Ishikawa (cell line): Measurements from ENCODE around the gene HOXB9.

Experiments
- CEBPB ChIP-seq: IDR thresholded peaks from 2 replicates; pipeline ENCODE4 v1.6.1; 2012
- CREB1 ChIP-seq: IDR thresholded peaks from 2 replicates; pipeline ENCODE4 v1.6.1; 2012; ENCODE audit warnings: low read depth
- EGR1 ChIP-seq: IDR thresholded peaks from 2 replicates; pipeline ENCODE4 v1.6.1; 2012
- EP300 ChIP-seq: IDR thresholded peaks from 2 replicates; pipeline ENCODE4 v1.6.1; 2012; ENCODE audit warnings: borderline replicate concordance
- FOXM1 ChIP-seq: IDR thresholded peaks from 2 replicates; pipeline ENCODE4 v1.6.1; 2012; ENCODE audit warnings: low read depth, borderline replicate concordance
- MAX ChIP-seq: IDR thresholded peaks from 2 replicates; pipeline ENCODE4 v1.6.1; 2012
- NFIC ChIP-seq: IDR thresholded peaks from 2 replicates; pipeline ENCODE4 v1.6.1; 2012
- RAD21 ChIP-seq: IDR thresholded peaks from 2 replicates; pipeline ENCODE4 v1.6.1; 2012; ENCODE audit warnings: low read depth
- REST ChIP-seq: IDR thresholded peaks from 2 replicates; pipeline ENCODE4 v1.6.1; 2012; ENCODE audit warnings: low read depth, mild to moderate bottlenecking
- TAF1 ChIP-seq: IDR thresholded peaks from 2 replicates; pipeline ENCODE4 v1.6.1; 2012; ENCODE audit warnings: low read depth, mild to moderate bottlenecking
- TCF12 ChIP-seq: IDR thresholded peaks from 2 replicates; pipeline ENCODE4 v1.6.1; 2012; ENCODE audit warnings: low read depth
- TEAD4 ChIP-seq: IDR thresholded peaks from 2 replicates; pipeline ENCODE4 v1.6.1; 2012
- USF1 ChIP-seq: IDR thresholded peaks from 2 replicates; pipeline ENCODE4 v1.6.1; 2012
- YY1 ChIP-seq: IDR thresholded peaks from 2 replicates; pipeline ENCODE4 v1.6.1; 2012; ENCODE audit warnings: low read depth
- ZBTB7A ChIP-seq: IDR thresholded peaks from 2 replicates; pipeline ENCODE4 v1.6.1; 2012; ENCODE audit warnings: low read depth

HOXB9 gene

GRCh38 chr17:48593126-48593829, 32.9 kb downstream of the HOXB9 start, which contains the start of gene HOXB5:
TSS of gene HOXB5 (minus strand) at chr17:48593779. CDS start at chr17:48593682, 97 bp downstream.
- TF ChIP-seq TCF12 (0 out of 2 replicates have a peak, but pooled peaks have one; percentile 15), EP300 (no peak), ZBTB7A (no peak), EGR1 (no peak), NFIC (no peak; the same call in 1 of the 2 replicates)

GRCh38 chr17:48592577-48592976, 33.6 kb downstream of the HOXB9 start:
- TF ChIP-seq EGR1 (no peak), CEBPB (no peak), REST (no peak), FOXM1 (no peak), NFIC (no peak), USF1 (no peak), EP300 (no peak), TEAD4 (no peak), ZBTB7A (no peak)

GRCh38 chr17:48592057-48592514, 34.1 kb downstream of the HOXB9 start:
- no peak for TF ChIP-seq EP300
- peak; percentile 68 for TF ChIP-seq EGR1
- TF ChIP-seq MAX: 0 out of 2 replicates have a peak, but pooled peaks have one; percentile 15

- no peak for TF ChIP-seq NFIC
- TF ChIP-seq TCF12: no peak
- no peak for TF ChIP-seq YY1
- no peak for TF ChIP-seq CEBPB
- no peak for TF ChIP-seq RAD21
- no peak for TF ChIP-seq TEAD4
- no peak for TF ChIP-seq USF1
- TF ChIP-seq CREB1: no peak
- TF ChIP-seq EGR1: no peak
- no peak for TF ChIP-seq REST
- no peak for TF ChIP-seq ZBTB7A
- no peak for TF ChIP-seq FOXM1
- no peak for TF ChIP-seq MAX
- TF ChIP-seq EP300: no peak
- TF ChIP-seq TAF1: no peak
These were observed 34.7 kb downstream of the HOXB9 start for GRCh38 chr17:48591255-48592056.

- TF ChIP-seq YY1 (no peak), RAD21 (no peak), EGR1 (no peak), NFIC (no peak), REST (no peak), TCF12 (no peak), TAF1 (no peak), USF1 (no peak), MAX (no peak), TEAD4 (no peak), ZBTB7A (no peak), FOXM1 (no peak), CEBPB (no peak), EP300 (no peak), CREB1 (no peak)
These were observed 35.5 kb downstream of the HOXB9 start for GRCh38 chr17:48590607-48591161.
